AG09309 (cell line): ENCODE results near the gene VGF.

Experiments used
- DNase-seq: peaks from one replicate; pipeline ENCODE4 v3.0.0-alpha.2; 2010; ENCODE audit warnings: low read depth
- H3K4me3 ChIP-seq: 2 replicates; pipeline ENCODE4 v1.5.1; 2011; ENCODE audit warnings: mild to moderate bottlenecking, low read depth, low read length, moderate library complexity; ENCODE audit not compliant: control insufficient read depth
- TF ChIP-seq, protein P1 (sequence below): IDR thresholded peaks from 2 replicates; pipeline ENCODE4 v1.5.1; 2011; ENCODE audit warnings: mild to moderate bottlenecking, low read depth, low read length, inconsistent platforms; ENCODE audit not compliant: insufficient read depth, control insufficient read depth; ENCODE audit errors: missing control alignments

The VGF gene

DNA sequence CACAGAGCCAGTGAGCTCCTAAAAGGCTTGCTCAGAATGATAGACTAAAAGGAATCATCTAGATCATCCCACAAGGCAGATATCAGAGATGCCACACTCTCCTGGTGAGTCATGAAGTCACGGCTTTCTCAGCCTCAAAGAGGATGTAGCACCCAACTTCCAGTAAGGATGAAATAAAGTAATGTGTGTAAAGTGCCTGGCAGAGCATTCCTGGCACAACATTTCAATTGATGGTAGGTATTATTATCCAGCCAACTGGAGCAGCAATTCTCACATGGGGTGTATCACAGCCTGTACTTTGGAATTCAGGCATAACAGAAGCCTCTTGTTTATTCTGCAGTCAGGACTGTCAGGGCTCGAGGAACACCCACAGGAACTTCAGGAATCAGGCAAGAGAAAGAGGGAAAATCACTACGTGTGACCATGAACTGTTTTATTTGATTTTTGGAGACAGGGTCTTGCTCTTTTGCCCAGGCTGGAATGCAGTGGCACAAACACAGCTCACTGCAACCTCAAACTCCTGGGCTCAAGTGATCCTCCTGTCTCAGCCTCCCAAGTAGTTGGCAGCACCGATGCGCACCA lies 20.0 kb upstream of the VGF start:
- no peak overlapping the region for H3K4me3 ChIP-seq
- TF ChIP-seq, protein P1, sequence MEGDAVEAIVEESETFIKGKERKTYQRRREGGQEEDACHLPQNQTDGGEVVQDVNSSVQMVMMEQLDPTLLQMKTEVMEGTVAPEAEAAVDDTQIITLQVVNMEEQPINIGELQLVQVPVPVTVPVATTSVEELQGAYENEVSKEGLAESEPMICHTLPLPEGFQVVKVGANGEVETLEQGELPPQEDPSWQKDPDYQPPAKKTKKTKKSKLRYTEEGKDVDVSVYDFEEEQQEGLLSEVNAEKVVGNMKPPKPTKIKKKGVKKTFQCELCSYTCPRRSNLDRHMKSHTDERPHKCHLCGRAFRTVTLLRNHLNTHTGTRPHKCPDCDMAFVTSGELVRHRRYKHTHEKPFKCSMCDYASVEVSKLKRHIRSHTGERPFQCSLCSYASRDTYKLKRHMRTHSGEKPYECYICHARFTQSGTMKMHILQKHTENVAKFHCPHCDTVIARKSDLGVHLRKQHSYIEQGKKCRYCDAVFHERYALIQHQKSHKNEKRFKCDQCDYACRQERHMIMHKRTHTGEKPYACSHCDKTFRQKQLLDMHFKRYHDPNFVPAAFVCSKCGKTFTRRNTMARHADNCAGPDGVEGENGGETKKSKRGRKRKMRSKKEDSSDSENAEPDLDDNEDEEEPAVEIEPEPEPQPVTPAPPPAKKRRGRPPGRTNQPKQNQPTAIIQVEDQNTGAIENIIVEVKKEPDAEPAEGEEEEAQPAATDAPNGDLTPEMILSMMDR = no peak
- DNase-seq = no peak

DNA sequence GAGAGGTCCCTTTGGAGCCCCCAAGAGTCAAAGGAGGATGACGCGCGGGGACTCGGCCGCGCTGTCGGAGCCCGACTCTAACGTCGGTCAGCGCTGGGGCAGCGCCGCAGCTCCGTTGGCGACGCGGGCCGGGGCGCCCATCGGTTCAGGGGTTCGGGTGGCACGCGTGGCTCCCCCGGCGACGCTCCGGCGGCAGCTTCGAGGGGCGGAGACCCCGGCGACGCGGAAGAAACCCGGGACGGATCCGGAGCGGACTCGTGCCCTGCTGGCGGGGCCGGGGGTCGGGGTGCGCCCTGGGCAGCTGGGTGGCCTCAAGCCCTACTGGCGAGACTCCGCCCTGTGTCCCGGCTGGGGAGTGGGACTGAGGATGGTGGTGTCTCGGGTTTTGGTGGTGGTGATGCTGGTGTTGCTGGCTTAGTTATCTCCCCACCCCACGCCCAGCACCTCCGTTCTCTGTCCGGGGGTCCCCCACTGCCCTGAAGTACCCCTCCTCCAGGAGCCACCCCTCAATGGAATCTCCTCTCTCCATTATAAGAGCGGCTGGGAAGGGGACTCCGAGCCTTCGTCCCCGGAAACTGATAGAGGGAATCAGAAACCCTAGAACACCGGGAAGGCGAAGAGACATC lies 14.9 kb upstream of the VGF start, which contains the start of gene NAT16:
NAT16 (minus strand) TSS at position 164 of the 626 bp plus-strand sequence. CDS start 5,486 bp downstream, outside the sequence.
- TF ChIP-seq, protein P1 = no peak
- H3K4me3 ChIP-seq = no peak within 1 kb of the TSS
- no peak for DNase-seq

DNA sequence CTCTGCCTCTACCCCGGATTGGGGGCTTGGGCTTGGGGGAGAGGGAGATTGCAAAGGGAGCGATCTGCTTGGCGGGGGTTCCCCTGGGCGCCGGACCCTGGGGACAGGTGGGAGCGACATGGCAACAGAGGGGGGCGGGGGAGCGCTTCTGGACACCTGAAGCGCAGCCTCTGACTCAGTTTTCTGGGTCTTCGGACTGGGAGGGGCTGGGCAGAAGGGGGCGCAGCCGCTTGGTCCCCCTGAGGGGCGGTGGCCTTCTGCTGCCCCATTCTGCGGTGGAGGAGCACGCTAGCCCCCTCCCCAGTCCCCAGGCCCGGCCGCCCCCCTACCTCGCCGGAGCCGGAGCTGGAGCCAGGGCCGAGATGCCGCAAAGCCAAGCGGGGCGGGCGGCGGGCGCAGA lies 14.3 kb upstream of the VGF start:
- no peak overlapping the region for H3K4me3 ChIP-seq
- no peak for DNase-seq
- TF ChIP-seq, protein P1 = no peak

DNA sequence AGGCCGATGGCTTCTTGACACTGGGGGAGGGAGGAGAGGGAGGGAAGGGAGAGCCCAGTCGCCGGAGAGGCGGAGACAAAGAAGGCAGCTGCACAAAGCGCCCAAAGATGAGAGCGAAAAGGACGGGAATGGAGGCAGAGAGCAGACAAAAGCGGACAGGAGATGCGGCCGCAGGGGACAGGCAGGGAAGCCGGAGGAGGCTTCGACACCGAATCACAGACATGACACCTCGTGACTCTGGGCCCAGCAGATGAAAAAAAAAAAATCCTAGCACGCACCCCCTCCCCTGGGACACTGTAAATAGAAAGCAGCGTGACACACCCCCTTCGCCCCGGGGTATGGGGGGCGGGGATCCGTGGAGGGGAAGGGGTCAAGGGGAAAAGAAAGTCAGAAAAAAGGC lies 13.7 kb upstream of the VGF start:
- H3K4me3 ChIP-seq = no peak overlapping the region
- TF ChIP-seq, protein P1 = no peak
- DNase-seq = no peak

DNA sequence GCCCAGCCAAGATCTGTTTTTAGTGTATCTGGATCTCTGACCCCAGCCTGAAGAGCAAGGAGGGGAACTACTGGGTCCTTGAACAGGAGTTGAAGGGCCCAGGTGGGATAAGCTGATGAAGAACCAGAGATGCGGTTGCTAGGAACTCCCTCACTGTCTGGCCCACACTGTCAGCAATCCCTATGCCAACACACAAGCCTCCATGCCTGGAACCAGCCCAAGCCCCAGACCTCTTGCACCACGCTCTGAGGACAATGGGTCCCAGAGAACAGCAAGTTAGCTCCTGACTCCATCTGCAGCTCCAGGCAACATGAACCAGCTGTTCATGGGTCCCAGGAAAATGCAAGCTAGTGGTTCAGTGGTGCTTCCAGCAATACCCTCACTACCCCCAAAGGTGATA lies 12.3 kb upstream of the VGF start:
- H3K4me3 ChIP-seq = no peak overlapping the region
- TF ChIP-seq, protein P1 = no peak
- no peak for DNase-seq

DNA sequence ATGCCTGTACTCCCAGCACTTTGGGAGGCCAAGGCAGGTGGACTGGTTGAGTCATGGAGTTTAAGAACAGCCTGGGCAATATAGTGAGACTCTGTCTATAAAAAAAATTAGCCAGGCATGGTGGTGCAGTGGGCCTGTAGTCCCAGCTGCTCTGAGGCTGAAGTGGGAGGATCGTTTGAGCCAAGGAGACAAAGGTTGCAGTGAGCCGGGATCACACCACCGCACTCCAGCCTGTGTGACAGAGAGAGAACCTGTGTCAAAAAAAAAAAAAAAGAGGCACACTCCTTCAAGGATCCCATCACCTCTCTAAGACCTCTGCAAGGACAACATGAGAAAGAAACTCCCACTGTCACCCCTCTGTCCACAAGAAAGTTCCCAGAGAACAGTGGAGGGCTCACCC lies 10.3 kb upstream of the VGF start:
- no peak overlapping the region for H3K4me3 ChIP-seq
- no peak for DNase-seq
- TF ChIP-seq, protein P1 = no peak
